ENCODE data around the gene GSTT4. TPM values are rescaled to one million over a fixed set of nuclear protein-coding genes. Genes with fewer than 3 reads are reported as not detected.
A peak's percentile ranks its signal among the peaks of the same experiment; 100 is the strongest.
"Not testable (repeated sequence)": the region's sequence is repeated elsewhere in the genome, so short reads cannot be mapped to it uniquely, and the experiment has no call there.

The GSTT4 gene
- not detected in 2 replicates for total RNA-seq (2014; rRNA removed; shearing (Covaris generic))

DNA sequence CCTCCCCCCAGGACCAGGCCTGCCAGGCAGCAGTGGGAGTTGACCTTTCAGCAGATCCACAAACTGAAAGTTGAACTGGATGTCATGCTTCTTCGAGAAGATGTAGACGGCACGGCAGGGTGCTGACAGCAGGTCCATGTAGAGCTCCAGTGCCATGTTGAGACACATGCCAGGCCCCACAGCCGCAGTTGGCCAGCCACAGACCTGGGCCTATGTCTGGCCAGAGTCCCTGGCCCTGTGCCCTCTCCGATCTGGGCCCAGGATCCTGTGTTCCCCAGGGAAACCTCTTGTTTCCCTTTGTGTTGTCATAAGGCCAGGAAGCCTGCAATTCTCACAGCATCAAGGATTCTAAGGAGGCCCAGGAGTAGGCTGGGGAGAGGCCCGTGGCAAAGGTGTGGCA, at the start of gene GSTT4:
Gene GSTT4, minus strand, starts transcription at position 253 of the 400 bp plus-strand sequence. Its CDS starts 97 bp downstream, at position 156.
- Histone ChIP-seq H3K36me3 (replicated peaks; ENCODE audit: control insufficient read depth, insufficient read depth, low read length) (no peaks in the 10 kb centered on the region), H3K27me3 (ENCODE audit: control insufficient read depth, insufficient read depth, low read length) (no peaks in the 10 kb centered on the region; the same call in 1 of the 2 replicates), H3K4me3 (ENCODE audit: insufficient read depth, low read depth, low read length) (no peak within 1 kb of the TSS)
- peak; percentile 36 for DNase-seq

DNA sequence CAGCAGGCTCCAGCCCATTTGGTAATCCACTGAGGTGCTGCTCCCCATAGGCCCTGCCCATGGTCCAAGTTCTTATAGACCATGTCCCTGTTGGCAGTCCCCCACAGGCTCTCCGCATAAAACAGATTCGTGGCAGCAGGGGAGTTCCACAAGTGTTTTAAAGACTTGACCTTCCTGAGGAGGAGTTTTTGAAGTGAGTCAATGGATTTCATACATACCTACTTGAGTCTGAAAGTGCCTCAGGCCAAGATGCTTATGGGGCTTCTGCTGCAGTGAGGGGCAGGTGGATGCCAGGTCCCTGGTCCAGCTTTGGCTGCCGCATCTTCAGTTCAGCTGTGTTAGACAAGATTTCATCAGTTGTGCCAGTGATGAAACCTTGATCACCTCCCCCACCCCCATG, 49.1 kb upstream of the GSTT4 start:
- DNase-seq, result no peak
- Histone ChIP-seq H3K36me3 (replicated peaks; ENCODE audit: control insufficient read depth, insufficient read depth, low read length) (peaks cover 32% of the 10 kb centered on the region), H3K27me3 (ENCODE audit: control insufficient read depth, insufficient read depth, low read length) (no peaks in the 10 kb centered on the region), H3K4me3 (ENCODE audit: insufficient read depth, low read depth, low read length) (no peak overlapping the region)

GRCh38 chr22:24053481-24054226, 48.4 kb upstream of the GSTT4 start:
- Histone ChIP-seq H3K36me3 (replicated peaks; ENCODE audit: control insufficient read depth, insufficient read depth, low read length) (peaks cover 32% of the 10 kb centered on the region), H3K27me3 (ENCODE audit: control insufficient read depth, insufficient read depth, low read length) (no peaks in the 10 kb centered on the region), H3K4me3 (ENCODE audit: insufficient read depth, low read depth, low read length) (no peak overlapping the region)
- no peak for DNase-seq

DNA sequence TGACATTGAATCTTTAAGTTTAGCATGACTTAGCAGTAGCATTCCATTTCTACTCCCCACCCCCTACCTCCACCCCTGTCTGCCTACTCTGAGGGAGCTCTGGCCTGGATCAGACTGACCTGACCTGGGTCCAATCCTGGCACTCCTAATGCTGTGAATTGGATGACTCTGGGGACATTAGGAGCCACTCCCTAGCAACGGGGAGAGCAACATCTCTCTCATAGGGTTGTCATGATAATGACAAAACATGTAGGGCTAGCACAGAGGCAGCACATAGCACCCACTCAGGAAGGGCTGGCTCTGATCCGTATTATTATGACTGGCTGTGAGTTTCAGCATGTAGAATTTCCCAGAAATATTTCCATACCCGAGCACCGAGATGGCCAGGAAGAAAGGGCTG, 46.3 kb upstream of the GSTT4 start:
- Histone ChIP-seq H3K27me3 (ENCODE audit: control insufficient read depth, insufficient read depth, low read length) (no peaks in the 10 kb centered on the region), H3K4me3 (ENCODE audit: insufficient read depth, low read depth, low read length) (no peak overlapping the region), H3K36me3 (replicated peaks; ENCODE audit: control insufficient read depth, insufficient read depth, low read length) (peaks cover 30% of the 10 kb centered on the region)
- DNase-seq, result no peak

- DNase-seq, result no peak
Observed at GRCh38 chr22:24051028-24051427, 45.8 kb upstream of the GSTT4 start.

GRCh38 chr22:24049978-24050377, 44.7 kb upstream of the GSTT4 start:
- Histone ChIP-seq H3K4me3 (ENCODE audit: insufficient read depth, low read depth, low read length) (no peak overlapping the region), H3K36me3 (replicated peaks; ENCODE audit: control insufficient read depth, insufficient read depth, low read length) (peaks cover 22% of the 10 kb centered on the region), H3K27me3 (ENCODE audit: control insufficient read depth, insufficient read depth, low read length) (no peaks in the 10 kb centered on the region)
- DNase-seq, result no peak

More at GRCh38 chr22:24051028-24051427, 45.8 kb upstream of the GSTT4 start:
- Histone ChIP-seq H3K27me3 (ENCODE audit: control insufficient read depth, insufficient read depth, low read length) (no peaks in the 10 kb centered on the region), H3K4me3 (ENCODE audit: insufficient read depth, low read depth, low read length) (no peak overlapping the region), H3K36me3 (replicated peaks; ENCODE audit: control insufficient read depth, insufficient read depth, low read length) (peaks cover 26% of the 10 kb centered on the region)

GRCh38 chr22:24049211-24049610, 44.0 kb upstream of the GSTT4 start:
- DNase-seq, result no peak
- H3K4me3 ChIP-seq (ENCODE audit: insufficient read depth, low read depth, low read length), result no peak overlapping the region
- H3K36me3 ChIP-seq (replicated peaks; ENCODE audit: control insufficient read depth, insufficient read depth, low read length), result peaks cover 17% of the 10 kb centered on the region
- H3K27me3 ChIP-seq (ENCODE audit: control insufficient read depth, insufficient read depth, low read length), result no peaks in the 10 kb centered on the region

DNA sequence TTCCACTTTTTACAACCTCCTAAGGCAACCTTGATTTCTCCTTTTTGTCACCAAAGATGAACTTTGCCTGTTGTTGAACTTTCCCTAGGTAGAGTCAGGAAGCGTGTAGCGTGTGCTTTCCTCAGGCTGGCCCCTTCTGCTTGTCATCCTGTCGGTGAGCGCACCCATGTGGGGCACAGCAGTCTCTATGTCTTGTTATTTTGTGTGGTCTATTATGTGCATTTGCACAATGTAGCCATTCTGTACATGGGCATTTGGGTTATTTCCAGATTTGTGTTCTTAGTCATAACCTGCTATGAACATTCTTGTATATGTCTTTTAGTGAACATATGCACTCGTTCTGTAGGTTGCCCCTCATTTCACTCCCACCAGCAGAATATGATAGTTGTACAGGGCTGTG, 40.8 kb upstream of the GSTT4 start:
- no peak for DNase-seq
- H3K27me3 ChIP-seq (ENCODE audit: control insufficient read depth, insufficient read depth, low read length), result no peaks in the 10 kb centered on the region
- H3K36me3 ChIP-seq (replicated peaks; ENCODE audit: control insufficient read depth, insufficient read depth, low read length), result peaks cover 21% of the 10 kb centered on the region

DNA sequence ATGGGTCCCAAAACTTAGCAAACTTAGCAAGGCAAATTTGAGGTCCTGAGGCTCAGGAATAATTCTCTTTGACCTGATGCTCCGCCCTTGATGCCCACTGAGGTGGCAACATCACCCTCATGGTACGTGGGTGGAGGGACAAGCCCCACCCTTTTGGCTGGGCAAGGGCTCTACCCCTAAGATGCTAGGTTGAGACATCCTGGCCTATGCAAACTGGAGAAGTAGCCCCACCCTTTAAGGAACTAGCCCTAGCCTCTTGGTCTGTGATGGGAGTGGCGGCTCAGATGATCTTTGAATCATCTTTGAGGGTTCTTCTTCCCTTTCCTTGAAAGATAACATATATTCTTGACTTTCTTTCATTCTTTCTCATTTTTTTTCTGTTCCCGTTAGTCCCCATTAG, 38.7 kb upstream of the GSTT4 start:
- H3K36me3 ChIP-seq (replicated peaks; ENCODE audit: control insufficient read depth, insufficient read depth, low read length), result peaks cover 16% of the 10 kb centered on the region
- no peak for DNase-seq
- H3K4me3 ChIP-seq (ENCODE audit: insufficient read depth, low read depth, low read length), result no peak overlapping the region
- H3K27me3 ChIP-seq (ENCODE audit: control insufficient read depth, insufficient read depth, low read length), result no peaks in the 10 kb centered on the region

More for the DNA sequence above, 40.8 kb upstream of the GSTT4 start:
- no peak overlapping the region for H3K4me3 ChIP-seq (ENCODE audit: insufficient read depth, low read depth, low read length)

- not testable (repeated sequence) for DNase-seq; H3K27me3 ChIP-seq (ENCODE audit: control insufficient read depth, insufficient read depth, low read length); H3K4me3 ChIP-seq (ENCODE audit: insufficient read depth, low read depth, low read length)
- peaks cover 16% of the 10 kb centered on the region for H3K36me3 ChIP-seq (replicated peaks; ENCODE audit: control insufficient read depth, insufficient read depth, low read length)
Observed at GRCh38 chr22:24043465-24043864, 38.2 kb upstream of the GSTT4 start.

GRCh38 chr22:24040946-24041345, 35.7 kb upstream of the GSTT4 start:
- DNase-seq, result no peak
- Histone ChIP-seq H3K36me3 (replicated peaks; ENCODE audit: control insufficient read depth, insufficient read depth, low read length) (peaks cover 10% of the 10 kb centered on the region), H3K4me3 (ENCODE audit: insufficient read depth, low read depth, low read length) (no peak overlapping the region), H3K27me3 (ENCODE audit: control insufficient read depth, insufficient read depth, low read length) (no peaks in the 10 kb centered on the region)

- DNase-seq, result no peak
- Histone ChIP-seq H3K27me3 (ENCODE audit: control insufficient read depth, insufficient read depth, low read length) (no peaks in the 10 kb centered on the region), H3K4me3 (ENCODE audit: insufficient read depth, low read depth, low read length) (no peak overlapping the region), H3K36me3 (replicated peaks; ENCODE audit: control insufficient read depth, insufficient read depth, low read length) (peaks cover 11% of the 10 kb centered on the region)
Observed at GRCh38 chr22:24039046-24039445, 33.8 kb upstream of the GSTT4 start.

DNA sequence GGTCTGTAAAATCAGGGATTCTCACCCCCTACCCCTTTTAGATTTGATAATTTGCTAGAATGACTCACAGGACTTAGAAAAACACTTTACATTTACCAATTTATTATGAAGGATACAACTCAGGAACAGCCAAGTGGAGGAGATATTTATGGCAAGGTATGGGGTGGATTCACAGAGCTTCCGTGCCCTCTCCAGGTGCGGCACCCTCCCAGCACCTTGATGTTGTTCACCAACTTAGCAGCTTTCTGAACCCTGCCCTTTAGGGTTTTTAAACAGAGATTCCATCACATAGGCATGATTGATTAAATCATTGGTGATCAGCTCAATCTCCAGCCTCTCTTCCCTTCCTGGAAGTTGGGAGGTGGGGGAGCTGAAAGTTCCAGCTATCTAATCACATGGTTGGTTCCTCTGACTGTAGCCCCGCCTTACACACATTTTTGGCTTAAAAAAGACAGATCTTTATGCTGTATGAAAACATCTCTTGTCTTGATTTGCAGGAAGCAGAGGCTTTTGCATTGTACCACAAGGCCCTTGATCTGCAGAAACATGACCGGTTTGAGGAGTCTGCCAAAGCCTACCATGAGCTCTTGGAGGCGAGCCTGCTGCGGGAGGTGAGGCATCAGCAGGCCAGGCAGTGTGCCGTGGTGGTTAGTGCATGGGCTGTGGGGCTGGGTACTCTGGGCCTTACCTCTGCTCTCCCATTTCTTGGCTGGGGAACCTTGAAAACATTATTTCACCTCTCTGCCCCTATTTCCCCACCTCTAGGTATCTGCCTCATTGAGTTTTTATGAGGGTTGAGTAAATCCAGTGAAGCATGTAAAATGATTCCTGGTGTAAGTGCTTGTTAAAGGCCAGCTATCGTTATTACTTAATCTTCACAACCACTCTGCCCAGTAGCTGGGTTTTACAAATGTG, 32.9 kb upstream of the GSTT4 start:
- H3K36me3 ChIP-seq (replicated peaks; ENCODE audit: control insufficient read depth, insufficient read depth, low read length), result peaks cover 11% of the 10 kb centered on the region

DNA sequence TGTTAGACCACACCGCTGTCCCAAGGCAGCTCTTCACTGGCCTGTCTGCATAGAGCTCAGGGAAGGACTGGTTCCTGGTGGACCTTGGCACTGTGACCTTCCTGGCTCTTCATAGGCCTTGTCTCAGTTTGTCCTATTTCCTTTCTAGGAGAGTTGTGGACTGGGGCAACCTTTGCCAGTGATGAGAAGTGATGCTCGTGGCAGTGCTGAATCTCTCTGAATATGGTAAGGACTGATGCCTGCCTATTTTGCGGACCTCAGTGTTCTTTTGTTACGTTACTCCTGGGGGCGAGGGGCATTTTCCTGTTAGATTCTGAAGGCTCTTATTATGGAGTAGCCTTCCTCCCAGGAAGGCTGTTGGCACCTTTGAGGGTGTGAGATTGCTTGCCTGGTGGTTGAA, 30.0 kb upstream of the GSTT4 start:
- no peak for DNase-seq
- Histone ChIP-seq H3K36me3 (replicated peaks; ENCODE audit: control insufficient read depth, insufficient read depth, low read length) (peaks cover 1% of the 10 kb centered on the region; the same call in 1 of the 2 replicates), H3K4me3 (ENCODE audit: insufficient read depth, low read depth, low read length) (no peak overlapping the region), H3K27me3 (ENCODE audit: control insufficient read depth, insufficient read depth, low read length) (no peaks in the 10 kb centered on the region)

More for the DNA sequence above, 32.9 kb upstream of the GSTT4 start:
- Histone ChIP-seq H3K27me3 (ENCODE audit: control insufficient read depth, insufficient read depth, low read length) (no peaks in the 10 kb centered on the region), H3K4me3 (ENCODE audit: insufficient read depth, low read depth, low read length) (no peak overlapping the region)
- no peak for DNase-seq

DNA sequence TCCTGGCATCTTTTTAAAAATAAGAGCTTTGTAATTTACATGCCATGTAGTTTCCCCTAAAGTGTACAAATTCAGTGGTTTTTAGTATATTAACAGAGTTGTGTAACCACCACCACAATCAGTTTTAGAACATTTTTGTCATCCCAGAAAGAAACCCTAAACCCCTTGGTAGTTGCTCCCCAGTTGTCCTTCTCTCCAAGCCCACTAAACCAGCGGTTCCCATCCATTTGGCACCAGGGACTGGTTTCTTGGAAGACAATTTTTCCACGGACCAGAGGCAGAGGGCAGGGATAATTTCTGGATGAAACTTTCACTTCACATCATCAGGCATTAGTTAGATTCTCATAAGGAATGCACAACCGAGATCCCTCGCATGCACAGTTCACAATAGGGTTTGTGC, 28.5 kb upstream of the GSTT4 start:
- peaks cover 1% of the 10 kb centered on the region; the same call in 1 of the 2 replicates for H3K36me3 ChIP-seq (replicated peaks; ENCODE audit: control insufficient read depth, insufficient read depth, low read length)
- DNase-seq, result no peak
- no peaks in the 10 kb centered on the region for H3K27me3 ChIP-seq (ENCODE audit: control insufficient read depth, insufficient read depth, low read length)
- no peak overlapping the region for H3K4me3 ChIP-seq (ENCODE audit: insufficient read depth, low read depth, low read length)

All from H7 (cell line).